Metanephros (tissue), 1 donor: ENCODE results near the gene PRAMEF25. TPM values are rescaled to one million over a fixed set of nuclear protein-coding genes. Genes with fewer than 3 reads are reported as not detected.

Experiments used
- total RNA-seq: library from RNA; depleted of rRNA; stranded (reverse); fragments of >200 nt; gene quantifications from one replicate; pipeline ENCODE4 v1.2.3, GENCODE V29; 2014

The PRAMEF25 gene
- total RNA-seq, result not detected

GRCh38 chr1:13070474-13070873 lies at the start of gene PRAMEF25:
TSS of gene PRAMEF25 (plus strand) at chr1:13070774. CDS start at chr1:13073694, 2,920 bp downstream.

GRCh38 chr1:13056475-13056874 lies 14.1 kb upstream of the PRAMEF25 start, which contains the start of gene PRAMEF27:
TSS of gene PRAMEF27 (minus strand) at chr1:13056575. CDS start at chr1:13053659, 2,916 bp downstream.

GRCh38 chr1:13116754-13117153 lies 46.2 kb downstream of the PRAMEF25 start, which contains the start of gene HNRNPCL2:
TSS of gene HNRNPCL2 (minus strand) at chr1:13116854. CDS start at chr1:13116400, 454 bp downstream.

Other genes starting within 250 kb of the PRAMEF25 start
- not detected for gene PRAMEF11, start 239.4 kb upstream of the PRAMEF25 start, total RNA-seq
- not detected for gene HNRNPCL1, start 222.1 kb upstream of the PRAMEF25 start, total RNA-seq
- not detected for gene PRAMEF2, start 213.7 kb upstream of the PRAMEF25 start, total RNA-seq
- not detected for gene PRAMEF4, start 184.6 kb upstream of the PRAMEF25 start, total RNA-seq
- not detected for gene PRAMEF10, start 172.5 kb upstream of the PRAMEF25 start, total RNA-seq
- gene PRAMEF7, start 154.2 kb upstream of the PRAMEF25 start, total RNA-seq, result not detected
- gene PRAMEF6, start 123.2 kb upstream of the PRAMEF25 start, total RNA-seq, result not detected
- not detected for gene PRAMEF27, start 14.2 kb upstream of the PRAMEF25 start, total RNA-seq
- gene HNRNPCL3, start 10.0 kb upstream of the PRAMEF25 start, total RNA-seq, result not detected
- not detected for gene HNRNPCL2, start 46.1 kb downstream of the PRAMEF25 start, total RNA-seq
- gene PRAMEF26, start 85.2 kb downstream of the PRAMEF25 start, total RNA-seq, result not detected
- not detected for gene HNRNPCL4, start 94.9 kb downstream of the PRAMEF25 start, total RNA-seq
- not detected for gene PRAMEF9, start 101.1 kb downstream of the PRAMEF25 start, total RNA-seq
- not detected for gene PRAMEF13, start 130.6 kb downstream of the PRAMEF25 start, total RNA-seq
- not detected for gene PRAMEF18, start 155.4 kb downstream of the PRAMEF25 start, total RNA-seq
- gene PRAMEF5, start 183.4 kb downstream of the PRAMEF25 start, total RNA-seq, result not detected
- not detected for gene PRAMEF8, start 214.4 kb downstream of the PRAMEF25 start, total RNA-seq
- gene PRAMEF33, start 232.8 kb downstream of the PRAMEF25 start, total RNA-seq, result not detected
- gene PRAMEF15, start 244.8 kb downstream of the PRAMEF25 start, total RNA-seq, result not detected